ENCODE results near the gene CGB5. TPM values are rescaled to one million over a fixed set of nuclear protein-coding genes. Genes with fewer than 3 reads are reported as not detected.
A peak's percentile ranks its signal among the peaks of the same experiment; 100 is the strongest.
"Not testable (repeated sequence)": the region's sequence is repeated elsewhere in the genome, so short reads cannot be mapped to it uniquely, and the experiment has no call there.

CGB5 gene
- total RNA-seq, 1 experiment from 2014 or later = not detected

DNA sequence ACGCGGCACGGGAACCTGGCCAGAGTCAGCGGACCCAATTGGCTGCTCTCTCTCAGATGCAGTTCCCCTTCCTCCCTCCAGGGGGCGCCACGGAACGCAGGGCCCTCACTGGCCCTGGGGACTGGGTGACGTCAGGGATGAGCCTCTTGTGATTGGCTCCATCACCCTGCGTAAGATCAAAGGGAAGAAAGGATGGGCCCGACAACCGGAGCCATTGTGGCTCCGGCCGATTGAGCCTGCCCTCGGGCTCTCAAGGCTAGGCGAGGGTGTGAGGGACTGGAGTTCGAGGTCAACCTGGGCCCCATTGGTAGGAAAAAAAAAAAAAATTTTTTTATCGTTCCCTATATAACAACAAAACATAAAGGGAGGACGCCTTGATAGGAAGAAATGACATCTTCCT lies 6.8 kb upstream of the CGB5 start, which contains the start of gene CGB1:
Gene CGB1 (minus strand): TSS at position 81 of the 400 bp plus-strand sequence. CDS start 184 bp downstream, outside the sequence.
- H4K20me1 ChIP-seq (ENCODE audit: low read length); H3K4me2 ChIP-seq (ENCODE audit: low read length); BruUV-seq (replicated peaks); H3K9me3 ChIP-seq (ENCODE audit: low read length); H3K4me3 ChIP-seq (ENCODE audit: low read length); H3F3A ChIP-seq (ENCODE audit: low read length, unreplicated experiment); H3K36me3 ChIP-seq (ENCODE audit: low read depth, low read length); CTCF ChIA-PET; intact Hi-C loops (cut with micrococcal nuclease); H3K9ac ChIP-seq (ENCODE audit: low read length); H2AFZ ChIP-seq (ENCODE audit: low read length); H3K27me3 ChIP-seq (ENCODE audit: low read length); POLR2A ChIA-PET (ENCODE audit: unreplicated experiment); H3K9me2 ChIP-seq (replicated peaks; ENCODE audit: low read length); ATAC-seq; H3K79me2 ChIP-seq (ENCODE audit: low read length); H3K27ac ChIP-seq (ENCODE audit: low read length); H3K4me1 ChIP-seq (ENCODE audit: insufficient read depth, low read length): not testable (repeated sequence)
- TF ChIP-seq, protein P1, sequence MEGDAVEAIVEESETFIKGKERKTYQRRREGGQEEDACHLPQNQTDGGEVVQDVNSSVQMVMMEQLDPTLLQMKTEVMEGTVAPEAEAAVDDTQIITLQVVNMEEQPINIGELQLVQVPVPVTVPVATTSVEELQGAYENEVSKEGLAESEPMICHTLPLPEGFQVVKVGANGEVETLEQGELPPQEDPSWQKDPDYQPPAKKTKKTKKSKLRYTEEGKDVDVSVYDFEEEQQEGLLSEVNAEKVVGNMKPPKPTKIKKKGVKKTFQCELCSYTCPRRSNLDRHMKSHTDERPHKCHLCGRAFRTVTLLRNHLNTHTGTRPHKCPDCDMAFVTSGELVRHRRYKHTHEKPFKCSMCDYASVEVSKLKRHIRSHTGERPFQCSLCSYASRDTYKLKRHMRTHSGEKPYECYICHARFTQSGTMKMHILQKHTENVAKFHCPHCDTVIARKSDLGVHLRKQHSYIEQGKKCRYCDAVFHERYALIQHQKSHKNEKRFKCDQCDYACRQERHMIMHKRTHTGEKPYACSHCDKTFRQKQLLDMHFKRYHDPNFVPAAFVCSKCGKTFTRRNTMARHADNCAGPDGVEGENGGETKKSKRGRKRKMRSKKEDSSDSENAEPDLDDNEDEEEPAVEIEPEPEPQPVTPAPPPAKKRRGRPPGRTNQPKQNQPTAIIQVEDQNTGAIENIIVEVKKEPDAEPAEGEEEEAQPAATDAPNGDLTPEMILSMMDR (conservative IDR thresholded peaks at IDR 0.05; ENCODE audit: low read depth, low read length) = peak; percentile 59
- DNase-seq = peak; percentile 19

DNA sequence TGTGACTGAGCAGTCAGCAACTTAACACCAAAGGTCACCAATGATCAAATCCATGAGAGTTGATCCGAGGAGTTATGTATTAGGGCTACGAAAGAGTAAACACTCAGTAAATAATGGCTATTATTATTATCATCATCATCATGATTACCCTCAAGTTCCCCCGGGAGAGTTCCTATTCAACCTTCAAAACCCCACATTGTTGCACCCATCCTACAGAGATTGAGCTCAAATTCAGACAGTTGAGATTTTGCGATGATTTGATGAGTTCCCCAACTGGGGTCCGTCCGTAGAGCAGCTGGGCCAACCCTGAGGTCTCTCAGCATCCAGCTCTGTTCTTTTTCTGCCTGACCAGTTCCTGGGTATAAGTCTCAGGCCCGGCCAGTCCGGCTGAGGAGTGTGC lies 5.5 kb upstream of the CGB5 start:
- H3K27ac ChIP-seq (ENCODE audit: low read length); H3K9me3 ChIP-seq (ENCODE audit: low read length); POLR2A ChIA-PET (ENCODE audit: unreplicated experiment); H3K9me2 ChIP-seq (replicated peaks; ENCODE audit: low read length); H2AFZ ChIP-seq (ENCODE audit: low read length); BruUV-seq (replicated peaks); H3K27me3 ChIP-seq (ENCODE audit: low read length); H3K36me3 ChIP-seq (ENCODE audit: low read depth, low read length); H3F3A ChIP-seq (ENCODE audit: low read length, unreplicated experiment); H3K9ac ChIP-seq (ENCODE audit: low read length); H3K79me2 ChIP-seq (ENCODE audit: low read length); intact Hi-C loops (cut with micrococcal nuclease); H4K20me1 ChIP-seq (ENCODE audit: low read length); H3K4me3 ChIP-seq (ENCODE audit: low read length); ATAC-seq; DNase-seq: not testable (repeated sequence)
- H3K4me1 ChIP-seq (ENCODE audit: insufficient read depth, low read length) = peaks cover 13% of the 10 kb centered on the region
- CTCF ChIA-PET = interaction anchor here (0.6 kb wide), 1 partner anchor 45 kb away, joined by 3 read pairs; the partner anchor contains the start of gene RUVBL2
- peak overlapping the region; percentile 57; the same call in 1 of the 2 replicates for H3K4me2 ChIP-seq (ENCODE audit: low read length)

DNA sequence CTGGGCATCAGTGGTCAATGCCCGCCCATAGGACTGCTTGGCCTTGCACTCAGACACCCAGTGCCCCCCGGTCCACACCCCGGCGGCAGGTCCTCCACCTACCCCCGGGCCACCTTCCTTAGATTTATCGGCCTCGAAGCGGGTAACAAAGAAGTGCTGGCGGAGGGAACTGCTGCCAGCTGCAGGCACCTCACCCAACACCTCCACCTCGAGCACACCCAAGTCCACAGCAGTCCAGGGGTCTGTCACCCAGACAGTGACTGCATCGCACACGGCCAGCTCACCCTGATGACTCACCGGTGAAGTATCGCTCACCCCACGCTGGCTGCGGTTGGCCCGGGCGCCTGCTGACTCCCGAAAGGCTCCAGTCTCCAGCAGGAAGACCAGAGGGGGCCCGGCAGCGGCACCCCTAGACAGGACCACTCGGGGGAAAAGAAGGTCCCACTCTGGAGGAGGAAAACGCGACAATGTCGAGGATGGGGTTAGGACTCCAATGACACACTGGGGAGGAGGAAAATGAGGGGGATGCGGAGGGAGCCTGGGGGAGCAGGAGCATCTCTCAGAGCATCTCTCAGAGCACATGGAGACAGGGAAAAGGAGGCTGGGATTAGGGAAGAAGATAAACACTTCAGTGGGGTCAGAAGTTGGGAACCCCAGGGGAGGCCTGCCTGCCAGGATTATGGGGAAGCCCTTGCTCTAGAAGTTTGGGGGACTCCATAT lies 4.9 kb upstream of the CGB5 start:
- peak; percentile 97 for ATAC-seq
- H4K20me1 ChIP-seq (ENCODE audit: low read length); H3K79me2 ChIP-seq (ENCODE audit: low read length); H3K9me3 ChIP-seq (ENCODE audit: low read length); intact Hi-C loops (cut with micrococcal nuclease); H3K9me2 ChIP-seq (replicated peaks; ENCODE audit: low read length); H3K4me3 ChIP-seq (ENCODE audit: low read length); H3F3A ChIP-seq (ENCODE audit: low read length, unreplicated experiment); H3K27ac ChIP-seq (ENCODE audit: low read length); BruUV-seq (replicated peaks); H3K9ac ChIP-seq (ENCODE audit: low read length); H3K27me3 ChIP-seq (ENCODE audit: low read length); POLR2A ChIA-PET (ENCODE audit: unreplicated experiment); H3K36me3 ChIP-seq (ENCODE audit: low read depth, low read length); H2AFZ ChIP-seq (ENCODE audit: low read length): not testable (repeated sequence)
- Histone ChIP-seq H3K4me2 (ENCODE audit: low read length) (peak overlapping the region; percentile 57; the same call in 1 of the 2 replicates), H3K4me1 (ENCODE audit: insufficient read depth, low read length) (peaks cover 13% of the 10 kb centered on the region)
- CTCF ChIA-PET = interaction anchor here (0.6 kb wide), 1 partner anchor 45 kb away, joined by 3 read pairs; the partner anchor contains the start of gene RUVBL2
- peak; percentile 78 for DNase-seq

DNA sequence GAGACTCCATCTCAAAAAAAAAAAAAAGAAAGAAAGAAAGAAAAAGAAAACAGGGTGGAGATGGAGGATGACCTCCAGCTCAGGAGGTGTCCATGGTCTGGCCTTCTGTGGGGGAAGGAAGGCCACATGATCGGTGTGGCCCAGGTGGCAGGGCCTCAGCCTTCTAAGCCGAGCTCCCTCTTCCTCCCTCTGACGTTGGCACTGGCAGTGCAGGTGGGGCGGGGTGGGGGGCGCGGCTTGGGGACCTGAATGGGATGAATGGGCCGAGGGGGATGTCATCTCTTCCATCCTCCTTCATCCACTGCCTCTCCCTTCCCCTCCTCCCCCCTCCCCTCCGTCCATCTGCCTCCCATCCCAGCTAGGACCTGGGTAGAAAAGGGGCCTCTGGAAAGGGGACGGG lies 3.9 kb upstream of the CGB5 start:
- H3K36me3 ChIP-seq (ENCODE audit: low read depth, low read length); H3F3A ChIP-seq (ENCODE audit: low read length, unreplicated experiment); H3K9me3 ChIP-seq (ENCODE audit: low read length); H3K79me2 ChIP-seq (ENCODE audit: low read length); POLR2A ChIA-PET (ENCODE audit: unreplicated experiment); H3K4me3 ChIP-seq (ENCODE audit: low read length); H3K27ac ChIP-seq (ENCODE audit: low read length); H2AFZ ChIP-seq (ENCODE audit: low read length); H3K4me2 ChIP-seq (ENCODE audit: low read length); intact Hi-C loops (cut with micrococcal nuclease); CTCF ChIA-PET; H4K20me1 ChIP-seq (ENCODE audit: low read length); DNase-seq; BruUV-seq (replicated peaks); H3K27me3 ChIP-seq (ENCODE audit: low read length); H3K9me2 ChIP-seq (replicated peaks; ENCODE audit: low read length); H3K9ac ChIP-seq (ENCODE audit: low read length); ATAC-seq: not testable (repeated sequence)
- peaks cover 13% of the 10 kb centered on the region for H3K4me1 ChIP-seq (ENCODE audit: insufficient read depth, low read length)

Measured in PC-3 (cell line).